ENCODE measurements around the gene NKPD1.
A peak's percentile ranks its signal among the peaks of the same experiment; 100 is the strongest.

Gene NKPD1, protein sequence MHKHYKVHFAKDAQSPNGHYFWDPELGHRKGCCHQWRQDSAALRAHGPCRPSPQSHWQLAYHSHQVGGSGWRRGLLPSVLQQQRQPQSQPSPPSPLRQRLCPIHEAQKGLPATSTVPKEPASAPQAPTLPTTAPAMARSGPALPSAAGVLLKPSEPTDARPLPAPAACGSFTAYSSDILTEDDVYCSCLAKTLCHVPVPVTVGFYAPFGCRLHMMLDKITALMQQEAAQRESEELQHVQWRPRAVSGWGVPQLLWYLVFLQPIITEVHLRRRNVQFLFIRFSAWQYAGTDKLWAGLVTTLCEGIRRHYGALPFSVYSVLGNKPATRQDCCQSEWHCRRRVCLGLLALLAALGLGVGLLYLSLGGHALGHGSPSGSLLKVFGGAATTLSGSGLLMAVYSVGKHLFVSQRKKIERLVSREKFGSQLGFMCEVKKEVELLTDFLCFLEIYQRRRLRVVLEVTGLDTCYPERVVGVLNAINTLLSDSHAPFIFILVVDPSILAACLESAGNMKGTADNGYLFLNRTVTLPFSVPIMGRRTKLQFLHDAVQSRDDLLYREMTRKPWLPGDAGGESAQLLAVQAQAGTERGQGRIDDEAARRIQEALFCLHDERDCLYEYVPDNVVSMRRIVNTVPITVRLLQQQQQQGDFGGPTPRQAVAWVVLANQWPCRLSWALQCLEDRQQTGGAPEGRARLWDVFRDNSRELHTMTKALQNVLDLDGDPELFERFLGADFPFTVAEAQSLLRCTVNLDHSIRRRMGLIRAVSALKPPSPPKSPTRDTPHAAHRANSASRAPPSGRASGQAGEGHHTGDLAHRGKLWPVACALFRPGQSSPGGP

DNA sequence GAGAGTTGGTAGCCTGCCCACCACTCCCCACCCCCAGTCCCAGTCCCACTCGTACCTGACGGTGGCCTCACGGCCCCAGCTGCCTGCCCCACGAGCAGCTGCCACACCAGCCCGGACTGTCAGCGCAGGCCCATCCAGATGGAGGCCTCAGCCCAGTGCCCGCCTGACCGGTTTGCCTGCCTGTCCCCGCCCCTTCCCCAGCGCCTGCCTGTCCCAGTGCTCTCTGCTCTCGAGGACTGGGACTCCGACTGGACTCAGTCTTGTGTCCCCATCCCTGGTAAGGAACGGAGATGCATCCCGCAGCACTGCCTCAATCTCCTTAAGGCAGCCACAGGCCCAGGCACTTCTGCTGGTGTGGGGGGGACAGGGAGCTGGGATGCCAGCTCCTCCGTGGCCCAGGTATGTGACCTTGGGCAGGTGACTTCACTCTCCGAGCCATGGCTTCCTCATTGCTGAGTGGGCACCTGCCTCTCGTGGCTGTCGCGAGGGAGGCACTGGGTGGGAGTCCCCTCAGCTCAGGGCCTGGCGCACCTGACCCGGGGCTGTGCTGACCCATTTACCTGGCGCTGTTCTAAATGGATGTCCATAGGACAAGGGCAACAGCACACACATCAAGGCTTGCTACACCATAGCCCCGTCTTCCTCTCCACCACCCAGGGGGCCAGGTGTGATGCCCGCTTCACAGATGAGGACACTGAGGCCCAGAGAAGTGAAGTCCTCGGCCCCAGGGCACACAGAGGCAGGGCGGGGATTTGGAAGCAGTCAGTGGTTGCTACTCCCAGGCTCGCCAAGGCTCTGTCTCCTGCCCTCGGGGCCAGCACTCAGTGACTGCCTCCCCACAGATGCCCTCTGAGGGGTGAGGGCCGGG, at the start of gene NKPD1:
Gene NKPD1 (minus strand): TSS at position 113 of the 868 bp plus-strand sequence. CDS start 832 bp downstream, outside the sequence.
- no peak for DNase-seq

DNA sequence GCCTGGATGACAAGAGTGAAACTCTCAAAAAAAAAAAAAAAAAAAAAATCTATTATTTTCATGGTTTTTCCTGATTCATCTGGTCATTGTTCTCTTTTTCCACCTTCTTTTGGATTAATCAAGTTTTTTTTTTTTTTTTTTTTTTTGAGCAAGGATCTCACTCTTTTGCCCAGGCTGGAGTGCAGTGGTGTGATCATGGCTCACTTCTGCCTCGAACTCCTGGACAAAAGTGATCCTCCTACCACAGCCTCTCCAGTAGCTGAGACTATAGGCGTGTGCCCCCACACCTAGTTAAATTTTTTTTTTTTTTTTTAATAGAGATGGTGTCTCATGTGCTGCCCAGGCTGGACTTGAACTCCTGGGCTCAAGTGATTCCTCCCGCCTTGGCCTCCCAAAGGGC, 45.5 kb upstream of the NKPD1 start:
- DNase-seq: no peak

DNA sequence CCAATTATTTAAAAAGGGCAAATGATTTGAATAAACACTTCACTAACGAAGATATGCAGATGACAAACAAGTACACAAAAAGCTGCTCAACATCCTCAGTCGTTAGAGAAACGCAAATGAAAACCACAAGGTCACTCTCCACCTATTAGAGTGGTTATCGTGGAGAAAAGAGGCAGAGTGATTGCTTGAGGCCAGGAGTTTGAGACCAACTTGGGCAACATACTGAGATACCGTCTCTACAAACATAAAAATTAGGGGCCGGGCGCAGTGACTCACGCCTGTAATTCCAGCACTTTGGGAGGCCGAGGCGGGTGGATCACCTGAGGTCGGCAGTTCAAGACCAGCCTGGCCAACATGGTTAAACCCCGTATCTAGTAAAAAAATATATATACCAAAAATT, 45.0 kb upstream of the NKPD1 start:
- DNase-seq: no peak

DNA sequence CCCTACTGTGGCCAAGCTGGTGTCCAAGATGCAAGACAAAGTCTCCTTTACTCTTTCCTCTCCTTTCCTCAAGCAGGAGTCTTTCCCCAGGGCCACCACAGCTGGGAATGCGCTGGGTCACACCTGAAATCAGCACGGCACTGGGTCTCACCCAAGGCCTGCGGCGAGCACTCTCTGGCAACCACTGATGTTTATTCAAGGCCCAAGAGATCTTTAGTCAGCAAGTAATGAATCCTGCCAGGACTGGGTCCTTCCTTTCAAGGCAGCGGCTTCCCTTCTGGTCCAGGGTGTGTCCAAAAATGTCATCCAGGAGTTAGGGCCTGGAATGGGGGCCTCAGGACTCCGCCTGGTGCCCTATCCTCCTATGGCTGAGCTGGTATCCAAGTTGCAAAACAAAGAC, 41.9 kb upstream of the NKPD1 start:
- DNase-seq: no peak

DNA sequence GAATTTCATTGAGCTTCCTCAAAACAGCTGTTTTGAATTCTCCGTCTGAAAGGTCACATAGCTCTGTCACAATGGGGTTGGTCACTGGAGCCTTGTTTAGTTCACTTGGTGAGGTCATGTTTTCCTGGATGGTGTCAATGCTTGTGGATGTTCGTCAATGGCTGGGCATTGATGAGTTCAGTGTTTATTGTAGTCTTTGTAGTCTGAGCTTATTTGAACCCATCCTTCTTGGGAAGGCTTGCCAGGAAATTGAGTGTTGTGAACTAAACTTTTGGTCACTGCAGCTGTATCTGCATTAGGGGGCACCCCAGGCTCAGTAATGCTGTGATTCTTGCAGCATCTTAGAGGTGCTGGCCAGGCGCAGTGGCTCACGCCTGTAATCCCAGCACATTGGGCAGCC, 39.8 kb upstream of the NKPD1 start:
- no peak for DNase-seq

DNA sequence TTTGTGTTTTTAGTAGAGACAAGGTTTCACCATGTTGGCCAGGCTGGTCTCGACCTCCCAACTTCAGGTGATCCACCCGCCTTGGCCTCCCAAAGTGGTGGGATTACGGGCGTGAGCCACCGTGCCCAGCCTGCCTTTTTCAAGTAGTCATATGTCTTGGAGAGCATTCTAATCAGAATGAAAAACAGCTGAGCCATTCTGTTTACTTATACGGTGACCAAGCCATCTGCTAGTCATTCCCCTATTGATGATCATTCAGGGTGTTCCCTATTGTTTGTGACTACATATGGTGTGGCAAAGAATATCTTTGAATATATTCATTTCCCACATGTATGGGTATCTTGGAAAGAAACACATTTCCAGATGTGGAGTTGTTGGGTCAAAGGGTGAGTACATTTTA, 35.0 kb upstream of the NKPD1 start:
- no peak for DNase-seq

DNA sequence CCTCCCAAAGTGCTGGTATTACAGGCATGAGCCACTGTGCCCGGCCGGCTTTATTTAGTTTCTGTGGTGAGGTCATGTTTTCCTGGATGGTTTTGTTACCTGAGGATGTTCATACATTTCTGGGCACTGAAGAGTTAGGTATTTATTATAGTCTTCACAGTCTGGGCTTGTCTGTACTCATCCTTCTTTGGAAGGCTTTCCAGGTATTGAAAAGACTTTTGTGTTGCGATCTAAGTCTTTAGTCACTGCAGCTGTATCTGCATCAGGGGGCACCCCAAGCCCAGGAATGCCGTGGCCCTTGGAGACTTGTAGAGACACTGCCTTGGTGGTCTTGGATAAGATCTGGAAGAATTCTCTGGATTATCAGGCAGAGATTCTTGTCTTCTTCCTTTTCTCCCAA, 30.6 kb upstream of the NKPD1 start:
- DNase-seq: no peak

DNA sequence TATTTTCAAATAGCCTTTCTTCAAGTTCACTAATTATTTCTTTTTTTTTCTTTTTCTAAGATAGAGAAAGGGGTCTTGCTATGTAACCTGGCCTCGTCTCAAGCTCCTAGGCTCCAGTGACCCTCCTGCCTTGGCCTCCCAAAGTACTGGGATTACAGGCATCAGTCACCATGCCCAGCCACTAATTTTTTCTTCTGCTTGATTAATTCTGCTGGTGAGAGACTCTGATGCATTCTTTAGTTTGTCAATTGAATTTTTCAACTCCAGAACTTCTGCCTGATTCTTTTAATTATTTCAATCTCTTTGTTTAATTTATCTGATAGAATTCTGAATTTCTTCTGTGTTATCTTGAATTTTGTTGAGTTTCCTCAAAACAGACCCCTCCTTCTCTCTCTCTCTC, 29.2 kb upstream of the NKPD1 start:
- no peak for DNase-seq

DNA sequence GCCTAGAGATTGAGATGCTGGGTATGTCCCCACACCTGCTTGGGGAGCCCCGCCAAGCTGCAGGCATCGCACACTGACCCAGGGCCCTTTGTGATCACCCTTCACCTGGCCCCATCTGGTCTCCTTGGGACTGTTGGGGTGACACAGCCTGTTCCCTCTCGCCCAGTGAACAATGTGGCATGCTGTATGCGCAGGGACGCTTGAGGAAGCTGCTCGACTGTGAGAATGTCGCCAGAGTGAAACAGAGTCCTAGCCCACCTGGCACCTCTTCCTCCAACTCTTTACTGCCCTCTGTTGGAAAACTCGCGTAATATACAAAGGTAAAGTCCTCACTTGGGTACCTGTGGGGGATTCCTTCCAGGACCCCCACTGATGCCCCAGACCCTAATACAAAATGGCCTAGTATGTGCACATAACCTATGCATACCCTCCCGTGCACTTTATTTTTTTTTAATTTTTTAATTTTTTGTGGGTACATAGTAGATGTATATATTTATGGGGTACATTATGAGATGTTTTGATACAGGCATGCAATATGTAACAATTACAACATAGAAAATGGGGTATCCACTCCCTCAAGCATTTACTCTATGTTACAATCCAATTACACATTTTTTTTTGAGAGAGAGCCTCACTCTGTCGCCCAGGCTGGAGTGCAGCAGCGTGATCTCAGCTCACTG, 26.8 kb upstream of the NKPD1 start:
- peak; percentile 57 for DNase-seq

DNA sequence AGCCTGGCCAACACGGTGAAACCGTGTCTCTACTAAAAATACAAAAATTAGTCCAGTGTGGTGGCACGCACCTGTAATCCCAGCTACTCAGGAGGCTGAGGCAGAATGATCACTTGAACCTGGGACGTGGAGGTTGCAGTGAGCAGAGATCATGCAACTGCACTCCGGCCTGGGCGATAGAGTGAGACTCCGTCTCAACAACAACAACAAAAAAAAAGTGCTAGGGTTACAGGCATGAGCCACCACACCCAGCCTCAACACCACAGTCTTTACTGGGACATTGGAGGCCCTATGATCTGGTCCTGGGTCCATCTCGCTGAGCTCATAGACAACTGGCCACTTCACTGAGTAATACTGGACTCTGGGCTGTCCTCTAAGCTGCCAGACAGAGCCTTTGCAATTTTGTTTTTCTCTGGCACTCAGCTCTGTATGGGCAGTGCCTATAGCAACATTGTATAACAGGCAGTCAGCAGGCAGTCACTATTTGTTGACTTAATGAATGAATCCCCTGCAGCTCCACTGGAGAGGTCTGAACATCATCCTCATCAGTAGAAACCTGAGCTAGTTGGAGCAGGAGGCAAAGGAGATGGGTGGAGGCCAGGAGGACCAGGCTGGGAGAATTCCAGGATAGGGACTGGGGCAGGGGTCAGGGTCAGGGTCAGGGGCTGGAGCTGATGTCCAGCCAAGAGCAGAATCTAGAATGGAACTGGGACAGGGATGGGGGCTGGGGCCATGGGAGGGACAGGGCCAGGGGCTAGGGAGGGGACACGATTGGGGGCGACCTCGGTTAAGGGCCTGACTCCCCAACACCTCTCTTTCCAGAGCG, 25.9 kb upstream of the NKPD1 start:
- no peak for DNase-seq

DNA sequence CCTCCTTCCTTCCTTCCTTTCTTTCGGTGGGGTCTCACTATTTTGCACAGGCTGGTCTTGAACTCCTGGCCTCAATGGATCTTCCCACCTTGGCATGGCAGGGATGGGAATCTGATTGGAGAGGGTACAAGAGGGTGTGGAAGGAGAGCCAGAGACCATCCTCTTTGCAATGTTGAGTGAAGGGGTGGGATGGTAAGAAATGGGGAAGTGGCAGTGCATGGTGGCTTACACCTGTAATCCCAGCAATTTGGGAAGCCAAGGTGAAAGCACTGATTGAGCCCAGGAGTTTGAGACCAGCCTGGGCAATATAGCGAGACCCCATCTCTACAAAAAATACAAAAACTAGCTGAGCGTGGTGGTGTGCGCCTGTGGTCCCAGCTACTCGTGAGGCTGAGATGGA, 23.3 kb upstream of the NKPD1 start:
- no peak for DNase-seq

DNA sequence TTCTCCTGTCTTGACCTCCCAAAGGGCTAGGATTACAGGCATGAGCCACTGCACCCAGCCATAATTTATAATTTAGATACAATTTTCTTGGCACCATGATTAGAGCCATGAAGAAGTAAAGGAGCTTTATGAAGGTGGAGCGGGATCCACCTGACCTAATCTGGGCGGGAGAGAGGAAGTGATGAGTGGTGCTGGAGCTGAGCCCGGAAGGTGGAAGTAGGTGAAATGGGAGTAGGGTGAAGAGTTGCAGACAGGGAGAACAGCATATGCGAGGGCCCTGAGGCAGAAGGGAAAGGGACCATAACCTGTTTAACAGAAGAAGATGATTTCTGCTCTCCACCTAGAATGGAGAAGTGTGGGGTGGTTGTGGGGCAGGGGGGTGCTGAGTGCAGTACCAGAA, 22.0 kb upstream of the NKPD1 start:
- no peak for DNase-seq

DNA sequence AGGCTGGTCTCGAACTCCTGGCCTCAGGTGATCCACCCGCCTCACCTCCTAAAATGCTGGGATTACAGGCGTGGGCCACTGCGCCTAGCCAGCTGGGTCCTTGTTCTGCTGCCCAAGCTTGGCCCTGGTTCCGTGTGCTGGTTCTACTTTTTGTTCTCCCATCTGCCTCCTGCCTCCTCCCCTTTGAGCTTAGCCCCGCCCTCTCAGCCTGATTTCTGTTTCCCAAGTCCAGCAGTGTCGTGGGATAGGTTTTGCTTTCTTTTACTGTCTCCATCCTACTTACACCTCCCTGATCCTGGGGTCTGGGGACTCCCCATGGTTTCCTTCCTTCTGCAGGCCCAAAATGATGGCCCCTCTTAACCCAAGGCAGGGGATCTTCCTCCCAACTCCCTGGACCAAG, 20.2 kb upstream of the NKPD1 start:
- DNase-seq: no peak

DNA sequence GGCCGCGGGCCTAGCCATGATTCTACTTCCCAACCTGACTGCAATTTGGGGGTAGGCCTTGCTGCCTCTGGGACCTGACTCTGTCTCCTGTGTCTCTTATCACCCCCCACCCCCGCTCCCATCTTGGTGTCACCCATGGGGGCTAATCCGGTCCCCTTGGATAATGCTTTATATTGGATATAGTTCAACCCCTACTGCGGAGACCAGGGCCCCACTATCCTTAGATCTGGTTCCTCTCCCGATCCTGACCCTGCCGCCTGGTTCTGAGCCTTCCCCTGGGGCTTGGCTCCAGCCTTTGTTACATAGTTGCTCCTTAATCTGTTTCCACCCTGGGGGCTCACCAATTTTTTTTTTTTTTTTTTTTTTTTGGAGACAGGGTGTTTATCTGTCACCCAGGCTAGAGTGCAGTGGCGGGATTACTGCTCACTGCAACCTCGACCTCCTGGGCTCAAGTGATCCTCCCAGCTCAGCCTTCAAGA, 19.1 kb upstream of the NKPD1 start:
- no peak for DNase-seq

DNA sequence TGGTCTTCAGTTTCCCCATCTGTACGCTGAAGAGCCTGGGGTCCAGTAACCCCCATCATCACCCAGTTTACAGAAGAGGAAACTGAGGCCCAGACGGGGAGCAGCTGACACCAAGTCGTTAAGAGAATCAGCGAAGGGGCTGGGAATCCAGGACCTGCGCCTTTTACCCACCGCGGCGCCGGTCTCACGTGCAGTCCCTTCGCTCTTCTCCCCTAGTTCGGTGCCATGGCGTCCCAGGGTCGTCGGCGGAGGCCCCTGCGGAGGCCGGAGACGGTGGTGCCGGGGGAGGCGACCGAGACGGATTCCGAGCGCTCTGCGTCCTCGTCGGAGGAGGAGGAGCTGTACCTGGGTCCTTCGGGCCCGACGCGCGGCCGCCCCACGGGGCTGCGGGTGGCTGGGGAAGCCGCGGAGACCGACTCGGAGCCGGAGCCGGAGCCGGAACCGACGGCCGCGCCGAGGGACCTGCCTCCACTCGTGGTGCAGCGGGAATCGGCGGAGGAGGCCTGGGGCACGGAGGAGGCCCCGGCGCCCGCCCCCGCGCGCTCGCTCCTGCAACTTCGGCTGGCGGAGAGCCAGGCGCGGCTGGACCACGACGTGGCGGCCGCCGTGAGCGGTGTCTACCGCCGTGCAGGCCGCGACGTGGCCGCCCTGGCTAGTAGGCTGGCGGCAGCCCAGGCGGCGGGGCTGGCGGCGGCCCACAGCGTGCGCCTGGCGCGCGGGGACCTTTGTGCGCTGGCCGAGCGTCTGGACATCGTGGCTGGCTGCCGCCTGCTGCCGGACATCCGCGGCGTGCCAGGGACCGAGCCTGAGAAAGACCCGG, 18.5 kb upstream of the NKPD1 start:
- no peak for DNase-seq

DNA sequence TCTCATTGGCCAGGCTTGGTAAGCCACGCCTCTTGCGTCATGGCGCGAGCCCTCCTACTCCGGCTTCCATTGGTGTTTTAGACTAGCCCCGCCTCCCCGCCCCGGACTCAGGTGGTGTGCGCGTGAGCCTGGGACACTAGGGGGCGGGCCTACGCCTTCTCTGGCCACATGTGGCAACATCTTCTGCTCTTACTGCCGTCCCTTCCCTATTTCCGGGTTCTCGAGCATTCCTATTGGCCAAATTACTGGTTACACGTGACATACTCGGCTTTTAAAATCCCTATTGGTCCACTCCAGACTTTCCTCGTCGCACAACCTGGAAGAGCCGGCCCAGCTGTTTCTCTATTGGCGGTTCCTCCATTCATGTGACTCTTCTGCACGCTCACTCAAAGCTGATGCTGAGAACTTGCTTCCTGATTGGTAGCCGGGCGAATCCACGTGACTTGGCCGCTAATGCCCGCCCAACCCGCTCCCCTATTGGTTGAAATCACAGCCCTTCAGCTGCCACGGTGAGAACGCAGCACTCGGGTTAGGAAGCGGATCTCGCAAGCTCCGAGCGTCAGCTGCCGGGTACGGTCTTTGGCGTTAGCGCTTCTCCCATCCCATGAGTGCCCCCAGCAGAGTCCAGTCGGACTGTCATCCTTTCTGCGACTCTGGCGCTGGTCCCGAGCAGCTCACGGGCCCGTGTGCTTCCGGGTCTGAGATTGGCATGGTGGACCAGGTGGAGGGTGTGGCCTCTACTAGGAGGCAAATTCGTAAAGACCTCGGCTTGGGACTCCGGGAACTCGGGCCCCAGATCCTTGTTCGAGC, 17.7 kb upstream of the NKPD1 start, which contains the start of gene BLOC1S3:
Gene BLOC1S3 (plus strand): TSS at position 523 of the 810 bp plus-strand sequence. CDS start 513 bp downstream, outside the sequence.
- DNase-seq: peak; percentile 100

DNA sequence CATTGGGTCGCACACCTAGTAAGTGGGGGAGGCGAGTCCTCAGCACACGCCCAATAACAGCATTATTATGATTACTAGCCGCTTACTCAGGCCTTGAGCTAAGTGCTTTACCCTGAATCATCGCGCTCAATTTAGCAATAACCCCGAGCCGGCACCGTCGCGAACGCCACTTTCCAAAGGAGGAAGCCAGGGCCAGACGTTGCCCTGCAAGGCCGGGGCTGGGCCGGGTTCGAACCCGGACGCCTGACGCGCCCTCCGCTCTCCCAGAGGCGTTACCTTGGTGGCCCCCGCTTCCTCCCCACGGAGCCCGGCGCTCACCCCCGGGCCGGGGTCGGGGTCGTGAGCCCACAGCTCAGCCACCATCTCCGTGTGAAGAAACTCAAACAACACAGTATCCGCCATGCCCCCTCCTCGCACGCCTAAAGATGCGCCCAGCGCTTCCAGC, 17.1 kb upstream of the NKPD1 start, which contains the start of gene TRAPPC6A:
Gene TRAPPC6A (minus strand): TSS at position 421 of the 445 bp plus-strand sequence. CDS start 19 bp downstream, at position 402.
- DNase-seq: peak; percentile 35

DNA sequence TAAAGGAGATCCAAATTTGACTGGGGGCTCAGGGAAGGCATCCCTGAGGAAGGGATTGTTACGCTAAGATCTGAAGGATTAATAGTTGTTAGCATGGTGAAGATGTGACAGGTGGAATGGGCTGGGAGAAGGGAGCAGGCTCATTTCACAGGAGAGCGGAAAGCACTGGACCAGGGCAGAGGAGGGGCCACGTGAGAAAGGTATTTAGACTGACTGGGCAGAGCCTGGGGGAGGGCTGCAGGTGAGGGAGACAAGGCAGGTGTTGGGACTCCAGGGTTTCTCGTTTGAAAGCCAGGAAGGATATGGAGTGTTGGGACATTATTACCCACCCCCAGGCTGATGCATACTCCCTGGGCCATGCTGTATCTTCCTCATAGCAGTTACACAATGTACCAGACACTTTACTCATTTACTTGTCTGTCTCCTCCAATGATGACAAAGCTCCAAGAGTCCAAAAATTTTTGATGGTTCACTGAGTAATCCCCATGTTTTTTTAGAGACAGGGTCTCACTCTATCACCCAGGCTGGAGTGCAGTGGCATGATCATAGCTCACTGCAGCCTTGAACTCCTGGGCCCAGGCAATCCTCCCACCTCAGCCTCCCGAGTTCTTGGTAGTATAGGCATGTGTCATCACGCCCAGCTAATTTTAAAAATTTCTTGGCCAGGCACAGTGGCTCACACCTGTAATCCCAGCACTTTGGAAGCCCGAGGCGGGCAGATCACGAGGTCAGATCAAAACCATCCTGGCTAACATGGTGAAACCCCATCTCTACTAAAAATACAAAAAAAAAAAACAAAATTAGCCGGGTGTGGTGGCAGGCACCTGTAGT, 14.9 kb upstream of the NKPD1 start:
- peak; percentile 16 for DNase-seq

Measured in DMS79 treated with DMSO at 0.1 percent for 48 hours (cell line).